ENCODE measurements around the gene MIGA2.
"Not testable (repeated sequence)": the region's sequence is repeated elsewhere in the genome, so short reads cannot be mapped to it uniquely, and the experiment has no call there.

The MIGA2 gene

GRCh38 chr9:129032541-129033159, 3.8 kb upstream of the MIGA2 start:
- no peak for TF ChIP-seq POLR2A (IDR thresholded peaks at IDR 0.05; ENCODE audit: low read depth, low read length)
- TF ChIP-seq PAX5 (IDR thresholded peaks at IDR 0.05; ENCODE audit: insufficient read depth, low read length, severe bottlenecking) = no peak
- no peak for TF ChIP-seq SPI1 (IDR thresholded peaks at IDR 0.05; ENCODE audit: low read depth, low read length)
- no peak for TF ChIP-seq TAF1 (IDR thresholded peaks at IDR 0.05; ENCODE audit: low read depth, low read length)
- TF ChIP-seq POU2F2 (IDR thresholded peaks at IDR 0.05; ENCODE audit: low read depth, low read length) = no peak
- TF ChIP-seq POLR2AphosphoS5 (IDR thresholded peaks at IDR 0.05; ENCODE audit: low read depth, low read length) = no peak
- DNase-seq (ENCODE audit: insufficient read length, low spot score) (no peak), FAIRE-seq (no peak)

- FAIRE-seq = no peak
- no peak for TF ChIP-seq POLR2A (IDR thresholded peaks at IDR 0.05; ENCODE audit: low read depth, low read length)
- TF ChIP-seq TAF1 (IDR thresholded peaks at IDR 0.05; ENCODE audit: low read depth, low read length) = no peak
- no peak for TF ChIP-seq SPI1 (IDR thresholded peaks at IDR 0.05; ENCODE audit: low read depth, low read length)
- no peak for TF ChIP-seq PAX5 (IDR thresholded peaks at IDR 0.05; ENCODE audit: insufficient read depth, low read length, severe bottlenecking)
- no peak for TF ChIP-seq POLR2AphosphoS5 (IDR thresholded peaks at IDR 0.05; ENCODE audit: low read depth, low read length)
- TF ChIP-seq POU2F2 (IDR thresholded peaks at IDR 0.05; ENCODE audit: low read depth, low read length) = no peak
- DNase-seq (ENCODE audit: insufficient read length, low spot score) = no peak
Measured at GRCh38 chr9:129033216-129033615, 3.2 kb upstream of the MIGA2 start.

GRCh38 chr9:129035838-129036237, 588 bp upstream of the MIGA2 start:
- not testable (repeated sequence) for DNase-seq (ENCODE audit: insufficient read length, low spot score); FAIRE-seq

GRCh38 chr9:129036923-129037766, 719 bp downstream of the MIGA2 start:
- no peak for FAIRE-seq
- TF ChIP-seq POLR2AphosphoS5 (IDR thresholded peaks at IDR 0.05; ENCODE audit: low read depth, low read length) (no peak), SPI1 (IDR thresholded peaks at IDR 0.05; ENCODE audit: low read depth, low read length) (no peak), TAF1 (IDR thresholded peaks at IDR 0.05; ENCODE audit: low read depth, low read length) (no peak), PAX5 (IDR thresholded peaks at IDR 0.05; ENCODE audit: insufficient read depth, low read length, severe bottlenecking) (no peak), POU2F2 (IDR thresholded peaks at IDR 0.05; ENCODE audit: low read depth, low read length) (no peak), POLR2A (IDR thresholded peaks at IDR 0.05; ENCODE audit: low read depth, low read length) (no peak)

GRCh38 chr9:129037767-129038098, 1.3 kb downstream of the MIGA2 start:
- no peak for TF ChIP-seq POLR2A (IDR thresholded peaks at IDR 0.05; ENCODE audit: low read depth, low read length)
- TF ChIP-seq POU2F2 (IDR thresholded peaks at IDR 0.05; ENCODE audit: low read depth, low read length) = no peak
- no peak for TF ChIP-seq PAX5 (IDR thresholded peaks at IDR 0.05; ENCODE audit: insufficient read depth, low read length, severe bottlenecking)
- no peak for TF ChIP-seq POLR2AphosphoS5 (IDR thresholded peaks at IDR 0.05; ENCODE audit: low read depth, low read length)
- TF ChIP-seq SPI1 (IDR thresholded peaks at IDR 0.05; ENCODE audit: low read depth, low read length) = no peak
- TF ChIP-seq TAF1 (IDR thresholded peaks at IDR 0.05; ENCODE audit: low read depth, low read length) = no peak
- DNase-seq (ENCODE audit: insufficient read length, low spot score) (no peak), FAIRE-seq (no peak)

More at GRCh38 chr9:129036923-129037766, 719 bp downstream of the MIGA2 start:
- no peak for DNase-seq (ENCODE audit: insufficient read length, low spot score)

DNA sequence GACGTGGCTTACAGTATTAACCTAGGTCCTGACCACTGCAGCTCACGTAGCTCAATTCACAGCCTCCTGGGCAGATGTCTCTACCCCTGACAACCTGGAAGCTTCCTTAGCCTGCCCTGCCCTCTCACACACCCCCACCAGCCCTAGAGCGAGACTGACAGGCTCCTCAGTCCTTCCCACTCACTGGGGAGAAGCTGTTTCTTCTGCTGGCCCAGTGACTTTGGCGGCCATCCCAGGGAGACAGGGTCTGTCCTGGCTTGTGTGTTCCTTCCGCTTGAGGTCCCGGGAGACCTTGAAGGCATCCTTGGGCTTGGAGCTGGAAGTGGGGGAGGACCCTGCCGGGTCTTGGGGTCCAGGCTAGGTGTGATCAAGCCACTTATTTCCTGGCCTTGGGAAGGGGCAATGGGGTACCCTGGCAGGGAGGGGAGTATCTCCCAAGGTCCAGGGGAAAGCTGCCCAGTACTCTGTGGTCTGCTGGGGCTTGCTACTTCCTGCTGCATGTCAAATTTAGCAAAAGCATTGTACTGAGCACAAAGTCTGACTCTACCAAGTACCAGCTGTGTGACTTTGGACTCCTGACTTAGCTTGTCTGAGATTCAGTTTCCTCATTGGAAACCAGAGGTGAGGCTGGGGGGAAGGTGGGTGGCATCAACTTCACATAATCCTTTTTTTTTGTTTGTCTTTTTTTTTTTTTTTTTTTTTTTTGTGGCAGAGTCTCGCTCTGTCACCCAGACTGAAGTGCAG, 1.9 kb downstream of the MIGA2 start:
- DNase-seq (ENCODE audit: insufficient read length, low spot score) (no peak), FAIRE-seq (no peak)
- TF ChIP-seq SPI1 (IDR thresholded peaks at IDR 0.05; ENCODE audit: low read depth, low read length) = no peak
- no peak for TF ChIP-seq POU2F2 (IDR thresholded peaks at IDR 0.05; ENCODE audit: low read depth, low read length)
- TF ChIP-seq POLR2AphosphoS5 (IDR thresholded peaks at IDR 0.05; ENCODE audit: low read depth, low read length) = no peak
- no peak for TF ChIP-seq POLR2A (IDR thresholded peaks at IDR 0.05; ENCODE audit: low read depth, low read length)
- TF ChIP-seq PAX5 (IDR thresholded peaks at IDR 0.05; ENCODE audit: insufficient read depth, low read length, severe bottlenecking) = no peak
- TF ChIP-seq TAF1 (IDR thresholded peaks at IDR 0.05; ENCODE audit: low read depth, low read length) = no peak

GRCh38 chr9:129040113-129040643, 3.8 kb downstream of the MIGA2 start:
- DNase-seq (ENCODE audit: insufficient read length, low spot score) = no peak
- TF ChIP-seq SPI1 (IDR thresholded peaks at IDR 0.05; ENCODE audit: low read depth, low read length) (no peak), PAX5 (IDR thresholded peaks at IDR 0.05; ENCODE audit: insufficient read depth, low read length, severe bottlenecking) (no peak), TAF1 (IDR thresholded peaks at IDR 0.05; ENCODE audit: low read depth, low read length) (no peak), POLR2A (IDR thresholded peaks at IDR 0.05; ENCODE audit: low read depth, low read length) (no peak), POU2F2 (IDR thresholded peaks at IDR 0.05; ENCODE audit: low read depth, low read length) (no peak), POLR2AphosphoS5 (IDR thresholded peaks at IDR 0.05; ENCODE audit: low read depth, low read length) (no peak)
- no peak for FAIRE-seq

- TF ChIP-seq PAX5 (IDR thresholded peaks at IDR 0.05; ENCODE audit: insufficient read depth, low read length, severe bottlenecking) (no peak), POLR2A (IDR thresholded peaks at IDR 0.05; ENCODE audit: low read depth, low read length) (no peak), TAF1 (IDR thresholded peaks at IDR 0.05; ENCODE audit: low read depth, low read length) (no peak), POLR2AphosphoS5 (IDR thresholded peaks at IDR 0.05; ENCODE audit: low read depth, low read length) (no peak), POU2F2 (IDR thresholded peaks at IDR 0.05; ENCODE audit: low read depth, low read length) (no peak)
- FAIRE-seq (no peak), DNase-seq (ENCODE audit: insufficient read length, low spot score) (no peak)
Measured at GRCh38 chr9:129042016-129042415, 5.6 kb downstream of the MIGA2 start.

DNA sequence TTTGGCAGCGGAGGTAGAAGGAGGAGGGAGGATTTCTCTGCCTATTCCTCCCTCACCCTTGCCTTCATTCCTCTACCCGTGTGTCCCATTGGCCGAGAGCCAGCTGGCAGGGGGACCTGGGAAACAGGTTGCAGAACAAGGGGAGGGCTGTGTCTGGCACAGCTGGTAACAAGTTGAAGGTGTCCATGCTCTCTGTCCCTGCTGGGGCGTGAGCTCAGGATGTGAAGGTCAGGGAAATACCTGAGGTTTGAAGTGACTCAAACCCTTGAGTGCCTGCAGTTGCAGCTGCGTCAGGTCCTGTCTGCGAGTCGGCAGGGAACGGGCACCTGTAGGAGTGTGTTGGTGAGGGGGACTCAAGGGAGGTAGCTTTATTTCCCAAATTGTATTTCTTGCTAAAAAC, 16.2 kb downstream of the MIGA2 start:
- TF ChIP-seq POU2F2 (IDR thresholded peaks at IDR 0.05; ENCODE audit: low read depth, low read length) (no peak), SPI1 (IDR thresholded peaks at IDR 0.05; ENCODE audit: low read depth, low read length) (no peak), TAF1 (IDR thresholded peaks at IDR 0.05; ENCODE audit: low read depth, low read length) (no peak), PAX5 (IDR thresholded peaks at IDR 0.05; ENCODE audit: insufficient read depth, low read length, severe bottlenecking) (no peak), POLR2AphosphoS5 (IDR thresholded peaks at IDR 0.05; ENCODE audit: low read depth, low read length) (no peak), POLR2A (IDR thresholded peaks at IDR 0.05; ENCODE audit: low read depth, low read length) (no peak)
- DNase-seq (ENCODE audit: insufficient read length, low spot score) (no peak), FAIRE-seq (no peak)
